ENCODE results near the gene RHOBTB1.

GRCh38 chr10:60892571-60892970, 51.4 kb downstream of the RHOBTB1 start:
- no peak for TF ChIP-seq CTCF (IDR thresholded peaks at IDR 0.05; ENCODE audit: low read length)
- no peak for TF ChIP-seq EZH2 (IDR thresholded peaks at IDR 0.05; ENCODE audit: borderline replicate concordance, low read length)

All from OCI-LY1 (cell line).